Dedifferentiated amniotic fluid mesenchymal stem cell (primary cell): Measurements from ENCODE around the gene SLC38A7.
"Not testable (repeated sequence)": the region's sequence is repeated elsewhere in the genome, so short reads cannot be mapped to it uniquely, and the experiment has no call there.

Experiments used
- DNase-seq: peaks from one replicate; pipeline ENCODE4 v3.0.0-alpha.2; 2016; ENCODE audit errors: extremely low spot score

The SLC38A7 gene

GRCh38 chr16:58684354-58685083, at the start of gene SLC38A7:
Gene SLC38A7, minus strand, starts transcription at chr16:58684770. Its CDS starts 4,644 bp downstream, at chr16:58680126.
- DNase-seq: peak; percentile 69

GRCh38 chr16:58733671-58734458, 49.3 kb upstream of the SLC38A7 start, which contains the start of gene GOT2:
Gene GOT2, minus strand, starts transcription at chr16:58734316. Its CDS starts 88 bp downstream, at chr16:58734228.
- DNase-seq: peak; percentile 77

- DNase-seq: no peak
Observed at GRCh38 chr16:58733248-58733670, 48.7 kb upstream of the SLC38A7 start.

GRCh38 chr16:58732545-58733247, 48.1 kb upstream of the SLC38A7 start:
- DNase-seq: no peak

- DNase-seq: no peak
Observed at GRCh38 chr16:58730724-58731370, 46.3 kb upstream of the SLC38A7 start.

- no peak for DNase-seq
Observed at GRCh38 chr16:58727796-58728568, 43.4 kb upstream of the SLC38A7 start.

GRCh38 chr16:58727028-58727781, 42.6 kb upstream of the SLC38A7 start:
- DNase-seq: no peak

GRCh38 chr16:58723109-58723508, 38.5 kb upstream of the SLC38A7 start:
- no peak for DNase-seq

GRCh38 chr16:58717994-58718393, 33.4 kb upstream of the SLC38A7 start:
- no peak for DNase-seq

GRCh38 chr16:58716468-58716867, 31.9 kb upstream of the SLC38A7 start:
- DNase-seq: no peak

GRCh38 chr16:58713742-58714141, 29.2 kb upstream of the SLC38A7 start:
- no peak for DNase-seq

- DNase-seq: no peak
Observed at GRCh38 chr16:58709333-58709732, 24.8 kb upstream of the SLC38A7 start.

GRCh38 chr16:58699151-58699550, 14.6 kb upstream of the SLC38A7 start:
- DNase-seq: no peak

- no peak for DNase-seq
Observed at GRCh38 chr16:58695368-58695767, 10.8 kb upstream of the SLC38A7 start.

GRCh38 chr16:58692450-58692849, 7.9 kb upstream of the SLC38A7 start:
- DNase-seq: no peak

- DNase-seq: not testable (repeated sequence)
Observed at GRCh38 chr16:58686985-58687706, 2.6 kb upstream of the SLC38A7 start.

GRCh38 chr16:58685084-58685449, 497 bp upstream of the SLC38A7 start:
- no peak for DNase-seq

GRCh38 chr16:58684001-58684353, 593 bp downstream of the SLC38A7 start:
- DNase-seq: no peak

- no peak for DNase-seq
Observed at GRCh38 chr16:58679763-58680162, 4.8 kb downstream of the SLC38A7 start.

GRCh38 chr16:58678716-58679115, 5.9 kb downstream of the SLC38A7 start:
- DNase-seq: no peak
